Activated T-helper 2 cell treated with anti-CD3 and anti-CD28 coated beads, Interferon-gamma antibody, Interleukin-2, Interleukin-4, amounts not matched to agents 10 μg/mL and 5 μg/mL and 100 μg/mL, durations not matched to agents 14 hours and 24 hours and 36 hours (primary cell): ENCODE data around the gene NTSR1. TPM values are rescaled to one million over a fixed set of nuclear protein-coding genes. Genes with fewer than 3 reads are reported as not detected.

Source experiments
- DNase-seq: peaks from one replicate; pipeline ENCODE4 v3.0.0; 2021; ENCODE audit warnings: low spot score
- H3K27ac Mint-ChIP-seq: one replicate; pipeline ENCODE4 v1.8.0; 2021; ENCODE audit warnings: mixed read lengths
- H3K27me3 Mint-ChIP-seq: one replicate; pipeline ENCODE4 v1.8.0; 2021; ENCODE audit warnings: low read depth, mixed read lengths
- H3K36me3 Mint-ChIP-seq: one replicate; pipeline ENCODE4 v1.8.0; 2021; ENCODE audit warnings: low read depth, mixed read lengths
- H3K4me1 Mint-ChIP-seq: one replicate; pipeline ENCODE4 v1.8.0; 2021; ENCODE audit warnings: low read depth, mixed read lengths
- H3K4me3 Mint-ChIP-seq: one replicate; pipeline ENCODE4 v1.8.0; 2021; ENCODE audit warnings: low read depth, mild to moderate bottlenecking, moderate library complexity, mixed read lengths
- H3K9me3 Mint-ChIP-seq: one replicate; pipeline ENCODE4 v1.8.0; 2021; ENCODE audit warnings: mixed read lengths
- intact Hi-C: fragments of 100-400 bp; cut with micrococcal nuclease; formaldehyde crosslinking; loops from one replicate; pipeline ENCODE4 v1.15.1; 2023
- total RNA-seq: library from RNA; stranded (reverse); gene quantifications from 2 replicates; pipeline ENCODE4 v1.2.3, GENCODE V29; 2022

The NTSR1 gene
- not detected in 2 replicates for total RNA-seq

DNA sequence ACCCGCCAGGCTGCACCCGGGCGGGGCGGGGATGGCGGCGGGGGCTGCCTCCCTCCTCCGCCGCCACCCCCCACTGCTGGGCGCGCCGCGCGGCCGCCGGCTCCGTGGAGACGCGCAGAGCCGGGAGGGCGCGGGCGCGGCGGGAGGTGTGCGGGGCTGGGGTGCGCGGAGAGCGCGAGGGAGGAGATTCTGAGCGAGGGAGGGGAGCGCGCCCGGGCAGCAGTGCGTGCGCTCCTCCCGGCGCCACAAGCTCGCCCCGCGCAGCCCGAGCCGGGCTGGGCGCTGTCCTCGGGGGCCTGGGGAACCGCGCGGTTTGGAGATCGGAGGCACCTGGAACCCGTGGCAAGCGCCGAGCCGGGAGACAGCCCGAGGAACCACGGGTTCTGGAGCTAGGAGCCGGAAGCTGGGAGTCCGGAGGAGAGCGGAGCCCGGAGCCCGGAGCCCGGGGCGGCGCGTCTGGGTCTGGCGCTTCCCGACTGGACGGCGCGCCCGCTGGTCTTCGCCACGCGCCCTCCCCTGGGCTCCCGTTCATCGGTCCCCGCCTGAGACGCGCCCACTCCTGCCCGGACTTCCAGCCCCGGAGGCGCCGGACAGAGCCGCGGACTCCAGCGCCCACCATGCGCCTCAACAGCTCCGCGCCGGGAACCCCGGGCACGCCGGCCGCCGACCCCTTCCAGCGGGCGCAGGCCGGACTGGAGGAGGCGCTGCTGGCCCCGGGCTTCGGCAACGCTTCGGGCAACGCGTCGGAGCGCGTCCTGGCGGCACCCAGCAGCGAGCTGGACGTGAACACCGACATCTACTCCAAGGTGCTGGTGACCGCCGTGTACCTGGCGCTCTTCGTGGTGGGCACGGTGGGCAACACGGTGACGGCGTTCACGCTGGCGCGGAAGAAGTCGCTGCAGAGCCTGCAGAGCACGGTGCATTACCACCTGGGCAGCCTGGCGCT lies at the start of gene NTSR1:
Gene NTSR1, plus strand, starts transcription at position 246 of the 946 bp plus-strand sequence. Its CDS starts 372 bp downstream, at position 618.
- no peaks in the 10 kb centered on the region for H3K36me3 Mint-ChIP-seq
- no peaks in the 10 kb centered on the region for H3K9me3 Mint-ChIP-seq
- H3K4me1 Mint-ChIP-seq = peaks cover 3% of the 10 kb centered on the region
- H3K27ac Mint-ChIP-seq = no peak within 1 kb of the TSS
- intact Hi-C loops = loop anchor here (5.0 kb wide), 1 partner anchor 33 kb away; no protein-coding TSS in a partner anchor
- peaks cover 49% of the 10 kb centered on the region for H3K27me3 Mint-ChIP-seq
- no peak for DNase-seq
- H3K4me3 Mint-ChIP-seq = no peak within 1 kb of the TSS

DNA sequence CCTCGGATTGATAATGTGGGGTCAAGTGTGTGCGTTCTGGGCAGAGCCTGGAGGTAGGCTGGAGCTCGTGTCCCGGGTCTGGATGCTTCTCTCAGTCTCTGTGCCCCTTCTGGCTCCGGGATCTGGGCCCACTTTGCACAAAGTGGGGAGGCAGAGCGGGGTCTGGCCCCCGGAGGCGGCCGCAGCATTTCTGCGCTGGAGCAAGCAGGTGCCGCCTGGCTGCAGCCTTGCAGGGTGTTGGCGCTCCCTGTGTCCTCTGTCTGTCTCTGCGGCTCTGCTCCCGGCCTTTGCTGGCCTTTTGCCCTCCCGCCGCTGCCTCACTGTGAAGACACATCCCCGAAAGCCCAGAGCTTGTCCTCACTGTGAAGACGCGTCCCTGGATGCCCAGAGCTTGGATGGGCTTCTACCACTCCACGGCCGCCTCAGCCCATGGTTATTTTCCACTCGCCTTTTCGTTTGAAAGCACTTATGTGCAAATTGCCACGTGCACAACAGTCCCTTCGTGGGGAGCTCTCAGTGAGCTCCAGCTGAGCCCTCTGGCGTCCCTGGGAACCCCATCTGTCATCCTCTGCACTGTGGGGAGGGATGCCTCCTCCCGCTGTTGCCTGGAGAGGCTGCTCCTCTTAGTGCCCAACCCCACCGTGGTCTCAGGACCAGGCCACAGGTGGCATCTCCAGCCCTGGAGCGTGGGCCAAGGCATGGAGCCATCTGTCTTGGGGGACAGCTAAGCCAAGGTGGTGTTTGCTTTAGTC lies 49.0 kb upstream of the NTSR1 start:
- no peaks in the 10 kb centered on the region for H3K27me3 Mint-ChIP-seq
- H3K36me3 Mint-ChIP-seq = peaks cover 31% of the 10 kb centered on the region
- DNase-seq = no peak
- no peak overlapping the region for H3K4me3 Mint-ChIP-seq
- no peaks in the 10 kb centered on the region for H3K4me1 Mint-ChIP-seq
- no peaks in the 10 kb centered on the region for H3K9me3 Mint-ChIP-seq
- H3K27ac Mint-ChIP-seq = no peak overlapping the region
- intact Hi-C loops = no loop called here

DNA sequence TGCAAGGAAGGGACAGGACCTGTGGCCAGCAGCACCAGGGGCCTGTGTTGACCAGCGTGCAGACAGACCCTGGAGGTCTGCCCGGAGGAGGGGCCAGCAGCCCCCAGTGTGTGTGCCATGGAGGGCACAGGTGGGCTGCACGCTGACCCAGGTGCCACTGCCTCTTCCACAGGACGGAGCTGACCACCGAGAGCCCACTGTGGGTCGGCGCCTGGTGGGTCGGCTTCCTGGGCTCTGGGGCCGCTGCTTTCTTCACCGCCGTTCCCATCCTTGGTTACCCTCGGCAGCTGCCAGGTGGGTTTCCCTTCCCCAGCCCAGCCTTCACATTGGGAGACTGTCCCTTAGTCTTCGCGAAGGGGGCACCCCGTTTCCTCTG lies 48.4 kb upstream of the NTSR1 start:
- DNase-seq = no peak
- Mint-ChIP-seq H3K9me3 (no peaks in the 10 kb centered on the region), H3K27me3 (no peaks in the 10 kb centered on the region), H3K4me1 (no peaks in the 10 kb centered on the region), H3K27ac (no peak overlapping the region), H3K36me3 (peaks cover 33% of the 10 kb centered on the region), H3K4me3 (no peak overlapping the region)
- intact Hi-C loops = no loop called here

DNA sequence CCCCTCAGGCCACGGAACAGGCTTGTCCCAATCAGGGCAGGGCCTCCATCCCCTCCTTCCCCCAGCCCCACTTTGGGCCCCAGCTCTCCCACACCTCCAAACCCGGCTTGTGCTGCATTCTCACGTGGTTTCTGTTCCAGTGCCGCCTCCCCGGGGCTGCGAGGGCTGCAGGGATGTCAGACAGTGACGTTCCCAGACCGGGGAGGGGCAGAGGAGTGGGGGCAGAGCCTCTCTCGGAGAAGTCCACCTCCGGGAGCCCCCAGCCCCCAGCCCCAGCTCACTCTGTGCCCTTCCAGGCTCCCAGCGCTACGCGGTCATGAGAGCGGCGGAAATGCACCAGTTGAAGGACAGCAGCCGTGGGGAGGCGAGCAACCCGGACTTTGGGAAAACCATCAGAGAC lies 47.9 kb upstream of the NTSR1 start:
- DNase-seq = no peak
- Mint-ChIP-seq H3K4me1 (no peaks in the 10 kb centered on the region), H3K36me3 (peaks cover 33% of the 10 kb centered on the region), H3K27ac (no peak overlapping the region), H3K27me3 (no peaks in the 10 kb centered on the region), H3K9me3 (no peaks in the 10 kb centered on the region), H3K4me3 (no peak overlapping the region)
- intact Hi-C loops = no loop called here

DNA sequence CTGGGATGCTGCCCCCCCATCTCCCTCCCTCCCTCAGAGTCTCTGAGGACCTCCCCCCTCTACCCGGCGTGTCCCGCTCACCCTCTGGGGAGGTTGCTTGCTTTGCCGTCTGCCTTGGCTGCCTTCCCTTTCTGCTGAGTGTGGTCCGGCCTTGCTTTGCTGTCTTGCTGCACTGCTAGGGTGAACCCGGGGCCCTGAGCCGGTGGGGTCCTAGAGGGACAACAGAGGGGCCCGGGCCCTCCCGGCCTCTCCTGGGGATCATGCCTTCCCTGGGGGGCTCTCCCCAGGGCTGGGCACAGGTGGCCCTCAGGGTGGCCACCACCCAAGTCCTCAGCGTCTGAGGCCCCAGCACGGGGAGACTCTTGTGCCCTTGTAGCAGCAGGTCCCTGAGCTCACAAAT lies 47.0 kb upstream of the NTSR1 start:
- Mint-ChIP-seq H3K4me1 (no peaks in the 10 kb centered on the region), H3K27me3 (no peaks in the 10 kb centered on the region), H3K36me3 (peaks cover 30% of the 10 kb centered on the region), H3K27ac (no peak overlapping the region), H3K9me3 (no peaks in the 10 kb centered on the region), H3K4me3 (no peak overlapping the region)
- intact Hi-C loops = no loop called here
- no peak for DNase-seq

DNA sequence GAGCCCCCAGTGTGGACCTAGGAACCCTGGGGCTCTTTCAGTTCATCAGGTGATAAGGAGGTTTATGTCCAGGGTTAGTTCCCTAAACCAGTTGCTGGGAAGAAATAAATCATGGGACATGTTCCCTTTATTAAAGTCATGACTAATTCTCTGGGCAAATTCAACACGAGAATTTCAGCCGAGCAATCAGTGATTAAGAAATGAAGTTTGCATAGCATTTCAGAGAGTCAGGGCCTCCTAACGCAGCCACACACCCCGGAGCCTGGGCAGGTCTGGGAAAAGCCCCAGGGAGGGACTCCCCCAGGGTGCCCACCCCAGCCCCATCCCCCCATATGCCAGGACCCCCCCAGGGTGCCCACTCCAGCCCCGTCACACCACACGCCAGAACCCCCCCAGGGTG lies 46.2 kb upstream of the NTSR1 start:
- peaks cover 33% of the 10 kb centered on the region for H3K36me3 Mint-ChIP-seq
- intact Hi-C loops = no loop called here
- H3K4me1 Mint-ChIP-seq = no peaks in the 10 kb centered on the region
- no peaks in the 10 kb centered on the region for H3K27me3 Mint-ChIP-seq
- no peaks in the 10 kb centered on the region for H3K9me3 Mint-ChIP-seq
- no peak for DNase-seq
- no peak overlapping the region for H3K27ac Mint-ChIP-seq
- no peak overlapping the region for H3K4me3 Mint-ChIP-seq

DNA sequence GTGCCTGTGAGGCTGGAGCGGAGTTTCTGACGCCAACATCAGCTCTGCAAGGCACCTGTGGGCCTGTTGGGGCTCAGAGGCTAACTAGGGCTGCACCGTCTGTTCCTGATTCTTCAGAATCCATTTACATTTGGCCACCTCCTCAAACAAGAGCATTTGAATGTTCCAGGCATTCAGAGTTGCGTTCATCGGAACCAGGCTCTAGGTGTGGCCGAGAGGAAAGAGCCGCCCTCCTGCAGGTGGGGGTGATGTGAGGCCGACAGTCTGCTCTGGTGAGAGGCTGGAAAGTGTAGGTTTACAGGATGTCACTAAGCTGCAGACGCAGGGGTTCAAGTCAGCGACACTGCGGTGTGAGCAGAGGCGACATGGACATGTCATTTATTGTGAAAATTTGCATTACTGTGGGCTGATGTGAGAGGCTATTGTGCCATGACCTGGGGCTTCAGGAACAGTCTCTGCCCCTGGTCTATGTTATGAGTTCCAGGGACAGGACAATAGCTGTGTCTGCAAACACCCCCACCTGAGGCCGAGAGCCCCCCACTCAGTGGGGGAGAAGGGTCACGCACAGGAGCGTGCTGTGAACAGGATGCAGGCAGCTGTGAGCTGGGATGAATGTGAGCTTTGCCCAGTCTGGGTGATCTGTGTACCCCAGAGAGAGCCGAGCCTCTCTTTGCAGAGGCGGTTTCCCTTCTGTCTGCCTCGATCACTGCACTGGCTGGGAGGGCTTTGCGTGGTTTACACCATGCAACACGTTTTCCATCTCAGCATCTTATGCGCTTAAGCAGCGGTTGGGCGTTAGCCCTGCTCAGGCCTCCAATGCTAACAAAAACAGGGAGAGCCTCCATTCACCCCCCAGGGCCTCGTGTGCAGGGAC lies 45.3 kb upstream of the NTSR1 start:
- Mint-ChIP-seq H3K9me3 (no peaks in the 10 kb centered on the region), H3K27me3 (no peaks in the 10 kb centered on the region), H3K4me3 (no peak overlapping the region), H3K4me1 (no peaks in the 10 kb centered on the region), H3K36me3 (peaks cover 39% of the 10 kb centered on the region), H3K27ac (no peak overlapping the region)
- intact Hi-C loops = no loop called here
- DNase-seq = no peak

DNA sequence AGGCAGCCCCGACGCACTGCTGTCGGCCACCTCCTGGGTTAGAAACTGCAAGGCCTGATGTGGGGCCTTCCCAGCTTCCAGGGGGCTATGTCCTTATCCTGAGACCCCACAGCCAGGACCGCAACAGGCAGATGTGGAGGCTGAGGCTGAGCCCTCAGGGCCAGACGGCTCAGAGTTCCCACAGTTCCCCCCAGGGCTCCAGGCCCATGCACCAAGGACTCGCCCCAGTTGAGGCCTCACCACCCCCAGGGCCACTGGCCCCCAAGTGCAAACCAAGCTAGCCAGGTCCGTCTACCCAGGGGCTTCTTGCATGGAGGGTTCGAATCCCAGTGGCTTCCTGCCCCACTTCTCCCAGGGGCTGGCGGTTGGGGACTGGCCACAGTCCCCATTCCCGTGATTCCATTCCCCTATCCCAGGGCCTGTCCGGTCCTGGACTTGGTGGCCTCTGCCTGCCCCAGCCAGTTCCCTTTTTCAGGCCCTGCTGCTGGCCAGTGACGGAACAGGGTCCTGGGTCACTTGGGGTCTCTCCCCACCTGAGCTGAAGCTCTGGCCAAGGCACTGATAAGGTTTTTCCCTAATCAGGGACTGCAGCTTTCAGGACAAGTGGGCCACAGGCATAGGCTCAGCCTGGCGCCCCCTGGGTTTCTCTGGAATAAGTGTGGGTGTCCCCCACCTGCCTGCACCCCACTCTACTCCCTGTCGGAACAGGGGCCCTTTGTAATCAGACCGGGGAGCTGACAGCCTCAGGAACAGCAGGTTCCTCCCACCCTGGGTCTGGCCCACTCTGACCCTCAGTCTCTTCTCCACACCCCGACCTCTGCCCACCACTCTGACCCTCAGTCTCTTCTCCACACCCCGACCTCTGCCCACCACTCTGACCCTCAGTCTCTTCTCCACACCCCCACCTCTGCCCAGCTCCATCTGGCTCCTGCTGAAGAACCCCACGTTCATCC lies 44.3 kb upstream of the NTSR1 start:
- no peaks in the 10 kb centered on the region for H3K27me3 Mint-ChIP-seq

DNA sequence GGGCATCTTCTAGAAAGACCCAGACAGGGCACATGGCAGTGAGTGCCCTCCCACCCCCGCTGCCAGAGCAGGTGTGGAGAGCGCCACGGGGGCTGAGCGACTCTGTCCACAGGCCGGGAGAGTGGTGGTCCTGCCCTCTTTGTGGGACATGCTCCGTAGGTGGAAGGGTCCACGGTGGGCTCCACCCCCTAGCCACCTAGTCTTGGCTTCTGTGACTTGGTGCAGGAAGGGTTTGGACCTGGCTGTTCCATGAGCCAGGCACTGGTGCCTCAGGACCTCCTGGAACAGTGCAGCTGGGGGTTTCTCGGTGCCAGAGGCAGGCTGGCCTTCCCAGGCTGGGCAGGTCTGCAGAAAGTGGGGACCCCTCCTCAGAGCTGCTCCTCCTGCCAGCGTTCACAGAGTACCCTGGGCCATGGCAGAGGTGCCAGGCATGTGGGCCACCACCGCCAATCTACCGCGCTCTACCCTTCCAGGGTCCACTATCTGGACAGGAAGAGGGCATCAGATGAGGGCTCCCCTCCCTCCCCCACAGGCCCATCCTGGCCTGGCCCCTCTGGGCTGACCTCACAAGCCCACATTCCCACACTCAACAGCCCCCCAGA lies 43.4 kb upstream of the NTSR1 start:
- peaks cover 43% of the 10 kb centered on the region for H3K36me3 Mint-ChIP-seq
- H3K4me1 Mint-ChIP-seq = no peaks in the 10 kb centered on the region
- H3K9me3 Mint-ChIP-seq = no peaks in the 10 kb centered on the region
- intact Hi-C loops = no loop called here
- DNase-seq = no peak
- H3K4me3 Mint-ChIP-seq = no peak overlapping the region
- H3K27ac Mint-ChIP-seq = no peak overlapping the region
- no peaks in the 10 kb centered on the region for H3K27me3 Mint-ChIP-seq

More for the DNA sequence above, 44.3 kb upstream of the NTSR1 start:
- no peak for DNase-seq
- Mint-ChIP-seq H3K4me1 (no peaks in the 10 kb centered on the region), H3K4me3 (no peak overlapping the region), H3K27ac (no peak overlapping the region), H3K36me3 (peaks cover 38% of the 10 kb centered on the region), H3K9me3 (no peaks in the 10 kb centered on the region)
- intact Hi-C loops = no loop called here

DNA sequence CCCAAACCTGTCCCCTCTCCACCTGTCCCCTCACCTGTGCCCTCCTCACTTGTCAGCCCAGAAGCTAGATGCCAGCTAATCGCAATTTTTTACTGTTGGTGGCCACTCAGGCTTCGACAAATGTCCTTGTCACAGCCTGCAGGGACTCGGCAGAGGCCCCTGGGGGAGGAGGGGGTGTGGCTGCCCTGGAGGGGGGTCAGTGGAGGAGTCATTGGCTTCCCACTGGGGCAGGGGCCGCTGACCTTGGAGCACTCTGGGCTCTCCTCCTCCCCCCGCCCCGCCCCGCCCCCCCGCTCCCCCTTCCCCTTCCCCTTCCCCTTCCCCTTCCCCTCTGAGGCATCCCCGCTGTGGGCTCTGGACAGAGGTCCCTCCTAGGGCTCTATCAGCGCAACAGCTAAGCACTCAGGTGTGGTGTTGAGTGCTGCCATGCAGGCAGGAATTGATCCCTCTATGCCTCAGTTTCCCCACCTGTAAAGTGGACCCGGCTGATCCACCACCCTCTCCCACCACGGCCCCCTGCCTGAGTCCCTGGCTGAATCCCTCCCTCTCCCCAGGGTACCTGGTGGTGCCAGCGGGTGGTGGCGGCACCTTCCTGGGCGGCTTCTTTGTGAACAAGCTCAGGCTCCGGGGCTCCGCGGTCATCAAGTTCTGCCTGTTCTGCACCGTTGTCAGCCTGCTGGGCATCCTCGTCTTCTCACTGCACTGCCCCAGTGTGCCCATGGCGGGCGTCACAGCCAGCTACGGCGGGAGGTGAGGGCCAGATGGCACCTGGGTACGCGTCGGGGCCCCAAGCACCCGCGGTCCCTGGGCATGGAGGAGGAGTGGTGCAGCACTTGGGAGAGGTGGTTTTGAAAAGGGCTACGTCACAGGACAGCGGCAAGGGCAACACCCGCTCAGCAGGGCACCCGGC lies 42.6 kb upstream of the NTSR1 start:
- H3K4me1 Mint-ChIP-seq = no peaks in the 10 kb centered on the region
- no peak overlapping the region for H3K4me3 Mint-ChIP-seq
- peaks cover 47% of the 10 kb centered on the region for H3K36me3 Mint-ChIP-seq
- no peaks in the 10 kb centered on the region for H3K27me3 Mint-ChIP-seq
- H3K27ac Mint-ChIP-seq = no peak overlapping the region
- no peaks in the 10 kb centered on the region for H3K9me3 Mint-ChIP-seq
- DNase-seq = no peak
- intact Hi-C loops = no loop called here
